ENCODE results near the gene ITGBL1. TPM values are rescaled to one million over a fixed set of nuclear protein-coding genes. Genes with fewer than 3 reads are reported as not detected.

Gene ITGBL1
- total RNA-seq, 1 experiment from 2014 or later: not detected

DNA sequence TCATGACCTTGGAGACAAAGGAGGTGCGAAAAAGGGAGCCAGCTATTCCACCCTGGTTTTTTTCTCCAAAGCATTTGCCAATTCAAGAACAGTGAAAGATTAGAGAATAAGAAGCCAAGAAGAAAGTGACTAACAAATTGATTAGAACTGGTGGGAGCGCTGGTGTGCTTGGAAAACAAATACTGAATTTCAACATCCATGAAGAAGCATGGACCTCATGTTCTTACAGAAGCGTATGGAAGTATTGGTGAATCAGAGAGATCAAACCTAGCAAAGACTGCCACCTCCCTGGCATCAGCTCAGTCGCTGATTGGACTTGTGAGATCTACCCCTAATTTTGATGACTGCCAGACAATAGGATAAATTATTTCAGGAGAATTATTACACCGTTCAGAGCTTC, 195.3 kb downstream of the ITGBL1 start:
- H3K9me3 Mint-ChIP-seq (ENCODE audit: unreplicated experiment): peaks cover 8% of the 10 kb centered on the region
- no peaks in the 10 kb centered on the region for H3K27me3 Mint-ChIP-seq (ENCODE audit: insufficient read depth, unreplicated experiment)
- no TSS peak for BruUV-seq (replicated peaks)
- ChIA-PET CTCF (interaction anchor here (0.5 kb wide), 1 partner anchor 743 kb away, joined by 3 read pairs; no protein-coding TSS in a partner anchor), POLR2A (interaction anchor here (0.6 to 4.5 kb wide), 3 partner anchors 13 to 53 kb away, joined by 3 to 18 read pairs (median 4); no protein-coding TSS in a partner anchor)
- DNase-seq (ENCODE audit: unreplicated experiment): no peak
- TF ChIP-seq CTCF (IDR thresholded peaks at IDR 0.05; ENCODE audit: unreplicated experiment): no peak
- intact Hi-C loops (cut with micrococcal nuclease): loop anchor here (2.0 to 10.0 kb wide), 2 partner anchors 59 to 107 kb away; no protein-coding TSS in a partner anchor
- H3K4me1 Mint-ChIP-seq (ENCODE audit: insufficient read depth, unreplicated experiment): peaks cover 18% of the 10 kb centered on the region
- no peak overlapping the region for H3K4me3 Mint-ChIP-seq (ENCODE audit: unreplicated experiment)
- H3K36me3 Mint-ChIP-seq (ENCODE audit: insufficient read depth, unreplicated experiment): no peaks in the 10 kb centered on the region
- H3K27ac Mint-ChIP-seq (ENCODE audit: low read depth, unreplicated experiment): peak overlapping the region; percentile 55

GRCh38 chr13:101648766-101649487, 196.5 kb downstream of the ITGBL1 start:
- Mint-ChIP-seq H3K27ac (ENCODE audit: low read depth, unreplicated experiment) (peak overlapping the region; percentile 55), H3K4me1 (ENCODE audit: insufficient read depth, unreplicated experiment) (peaks cover 18% of the 10 kb centered on the region), H3K9me3 (ENCODE audit: unreplicated experiment) (peaks cover 8% of the 10 kb centered on the region), H3K27me3 (ENCODE audit: insufficient read depth, unreplicated experiment) (no peaks in the 10 kb centered on the region), H3K36me3 (ENCODE audit: insufficient read depth, unreplicated experiment) (no peaks in the 10 kb centered on the region), H3K4me3 (ENCODE audit: unreplicated experiment) (no peak overlapping the region)
- POLR2A ChIA-PET: interaction anchor here (0.6 to 4.5 kb wide), 9 partner anchors 10 to 132 kb away, joined by 3 to 18 read pairs (median 5); no protein-coding TSS in a partner anchor
- intact Hi-C loops (cut with micrococcal nuclease): loop anchor here (1.0 to 10.0 kb wide), 3 partner anchors 8 to 106 kb away; no protein-coding TSS in a partner anchor
- TSS peak; percentile 66 for BruUV-seq (replicated peaks)
- CTCF ChIA-PET: interaction anchor here (0.9 to 1.1 kb wide), 2 partner anchors 12 to 114 kb away, joined by 3 read pairs; no protein-coding TSS in a partner anchor
- no peak for DNase-seq (ENCODE audit: unreplicated experiment)
- no peak for TF ChIP-seq CTCF (IDR thresholded peaks at IDR 0.05; ENCODE audit: unreplicated experiment)

DNA sequence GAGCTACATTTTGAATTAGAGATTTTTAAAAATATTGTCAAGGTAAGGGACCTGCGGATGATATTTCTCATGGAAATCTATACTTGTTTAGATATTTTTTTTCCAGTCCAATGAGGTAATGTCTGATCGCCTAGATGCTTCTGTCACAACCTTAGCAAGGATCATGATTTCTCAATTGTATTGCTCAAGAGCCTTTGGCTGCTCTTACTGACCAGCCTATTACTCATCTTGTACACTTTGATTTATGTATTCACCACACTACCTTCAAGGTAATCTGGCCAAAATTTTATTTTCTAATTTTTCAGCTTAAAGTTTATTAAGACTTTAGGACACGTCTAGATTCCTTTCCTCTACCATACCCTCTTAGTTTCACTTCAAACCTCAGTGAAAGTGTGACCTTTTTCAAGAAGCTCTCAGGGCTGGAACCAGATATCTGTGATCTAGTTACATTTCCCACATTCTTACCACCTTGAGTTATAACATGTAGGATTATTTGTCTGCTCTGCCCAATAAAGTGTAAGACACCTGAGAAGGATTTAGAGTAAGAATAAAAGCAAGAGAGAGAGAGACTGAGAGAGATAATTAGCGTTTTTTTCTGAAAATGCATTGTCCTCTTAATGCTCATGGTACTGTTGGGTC, 197.1 kb downstream of the ITGBL1 start:
- Mint-ChIP-seq H3K9me3 (ENCODE audit: unreplicated experiment) (peaks cover 8% of the 10 kb centered on the region), H3K27me3 (ENCODE audit: insufficient read depth, unreplicated experiment) (no peaks in the 10 kb centered on the region), H3K36me3 (ENCODE audit: insufficient read depth, unreplicated experiment) (no peaks in the 10 kb centered on the region), H3K27ac (ENCODE audit: low read depth, unreplicated experiment) (peak overlapping the region; percentile 76), H3K4me3 (ENCODE audit: unreplicated experiment) (peak overlapping the region; percentile 40), H3K4me1 (ENCODE audit: insufficient read depth, unreplicated experiment) (peaks cover 21% of the 10 kb centered on the region)
- BruUV-seq (replicated peaks): TSS peak; percentile 95
- no peak for TF ChIP-seq CTCF (IDR thresholded peaks at IDR 0.05; ENCODE audit: unreplicated experiment)
- peak; percentile 93 for DNase-seq (ENCODE audit: unreplicated experiment)
- ChIA-PET CTCF (interaction anchor here (0.6 to 1.1 kb wide), 3 partner anchors 12 to 526 kb away, joined by 3 read pairs; no protein-coding TSS in a partner anchor), POLR2A (interaction anchor here (0.6 to 4.5 kb wide), 14 partner anchors 9 to 232 kb away, joined by 3 to 18 read pairs (median 4); no protein-coding TSS in a partner anchor)
- intact Hi-C loops (cut with micrococcal nuclease): loop anchor here (1.0 to 10.0 kb wide), 3 partner anchors 8 to 105 kb away; no protein-coding TSS in a partner anchor

- Mint-ChIP-seq H3K27ac (ENCODE audit: low read depth, unreplicated experiment) (peak overlapping the region; percentile 20), H3K4me3 (ENCODE audit: unreplicated experiment) (no peak overlapping the region), H3K36me3 (ENCODE audit: insufficient read depth, unreplicated experiment) (no peaks in the 10 kb centered on the region), H3K4me1 (ENCODE audit: insufficient read depth, unreplicated experiment) (peaks cover 17% of the 10 kb centered on the region), H3K27me3 (ENCODE audit: insufficient read depth, unreplicated experiment) (no peaks in the 10 kb centered on the region), H3K9me3 (ENCODE audit: unreplicated experiment) (no peaks in the 10 kb centered on the region)
- peak; percentile 69 for DNase-seq (ENCODE audit: unreplicated experiment)
- no TSS peak for BruUV-seq (replicated peaks)
- ChIA-PET POLR2A (no interaction called here), CTCF (interaction anchor here (0.7 to 1.5 kb wide), 2 partner anchors 10 to 103 kb away, joined by 3 to 4 read pairs; no protein-coding TSS in a partner anchor)
- no peak for TF ChIP-seq CTCF (IDR thresholded peaks at IDR 0.05; ENCODE audit: unreplicated experiment)
- intact Hi-C loops (cut with micrococcal nuclease): no loop called here
Measured at GRCh38 chr13:101654883-101655282, 202.4 kb downstream of the ITGBL1 start.
